PFSK-1 (cell line): ENCODE measurements around the gene CTNNBL1.

Experiments
- FOXP2 ChIP-seq: optimal IDR thresholded peaks from 2 replicates; pipeline ENCODE3; 2011; ENCODE audit warnings: borderline replicate concordance, control low read depth, inconsistent platforms; ENCODE audit not compliant: insufficient read depth; ENCODE audit errors: extremely low read length, extremely low read depth
- POLR2AphosphoS5 ChIP-seq: IDR thresholded peaks from 2 replicates; pipeline ENCODE4 v1.6.1; 2012; ENCODE audit warnings: low read depth, mild to moderate bottlenecking, control low read depth, low read length, moderate library complexity
- REST ChIP-seq, 2 experiments: IDR thresholded peaks; 2 replicates each; pipeline versions ENCODE4 v1.6.1 to v1.8.0; 2011 to 2012; ENCODE audit warnings: low read depth in 2 of 2, low read length in 2 of 2, control low read depth in 1 of 2, inconsistent platforms in 1 of 2, mild to moderate bottlenecking in 1 of 2, moderate library complexity in 1 of 2; ENCODE audit not compliant: insufficient read depth in 1 of 2
- SIN3A ChIP-seq: IDR thresholded peaks from 2 replicates; pipeline ENCODE4 v1.6.1; 2012; ENCODE audit warnings: mild to moderate bottlenecking, low read length, moderate library complexity, borderline replicate concordance; ENCODE audit not compliant: insufficient read depth
- TAF1 ChIP-seq: IDR thresholded peaks from 2 replicates; pipeline ENCODE4 v1.6.1; 2012; ENCODE audit warnings: low read length, control low read depth, borderline replicate concordance; ENCODE audit not compliant: insufficient read depth

The CTNNBL1 gene

DNA sequence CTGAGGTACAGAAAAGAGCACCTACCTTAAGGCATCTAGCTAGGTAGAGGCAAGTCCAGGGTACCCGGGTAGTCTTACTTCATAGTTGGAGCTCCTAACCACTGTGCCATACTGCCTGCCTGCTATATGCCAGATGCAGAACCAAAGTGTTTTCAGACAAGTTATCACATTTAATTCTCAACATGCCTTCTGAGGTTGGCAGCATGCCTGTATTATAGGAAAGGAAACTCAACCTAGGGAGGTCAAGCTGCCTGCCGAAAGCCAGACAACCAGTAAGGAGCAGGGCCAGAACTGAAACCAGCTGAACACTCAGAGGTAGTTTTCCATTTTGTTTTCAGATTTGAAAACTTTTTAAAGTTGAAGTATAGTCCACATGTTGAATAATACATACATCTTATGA is 5.4 kb downstream of the CTNNBL1 start:
- TF ChIP-seq REST (IDR thresholded peaks at IDR 0.05; ENCODE audit: insufficient read depth in 1 of 2, low read depth in 2 of 2, low read length in 2 of 2) (no peak), POLR2AphosphoS5 (no peak), FOXP2 (no peak), TAF1 (no peak), SIN3A (no peak)

GRCh38 chr20:37700301-37700700 is 6.5 kb downstream of the CTNNBL1 start:
- TF ChIP-seq TAF1 (no peak), SIN3A (no peak), FOXP2 (no peak), POLR2AphosphoS5 (no peak), REST (IDR thresholded peaks at IDR 0.05; ENCODE audit: insufficient read depth in 1 of 2, low read depth in 2 of 2, low read length in 2 of 2) (no peak)

DNA sequence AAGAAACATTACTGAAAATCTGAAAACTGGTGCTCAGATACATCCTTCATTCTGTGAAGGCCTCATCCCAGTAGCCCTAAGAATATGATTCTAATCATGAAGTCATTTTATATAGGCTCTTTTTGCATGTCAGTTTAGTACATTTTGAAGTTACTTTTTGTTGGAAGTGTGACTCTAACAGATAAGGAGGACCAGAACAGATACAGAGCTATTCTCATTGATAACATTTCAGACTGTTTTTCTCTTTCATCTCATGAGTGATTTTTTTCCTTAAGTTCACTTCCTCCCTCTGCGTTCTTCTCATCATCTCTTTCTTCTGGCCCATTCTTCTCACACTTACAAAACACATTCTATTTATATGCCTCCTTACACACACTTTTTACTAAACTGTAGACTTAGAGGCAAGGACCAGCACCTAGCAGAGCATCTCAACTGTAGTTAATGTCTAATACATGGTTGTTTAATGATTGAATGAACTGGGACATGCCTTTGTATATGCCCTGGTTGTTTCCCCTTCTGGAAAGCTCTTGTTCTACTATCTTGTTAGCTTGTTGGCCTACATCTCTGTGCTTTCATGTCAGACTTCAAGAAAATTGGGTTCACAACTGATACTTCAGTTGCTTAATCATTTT is 8.7 kb downstream of the CTNNBL1 start:
- TF ChIP-seq POLR2AphosphoS5 (no peak), FOXP2 (no peak), TAF1 (no peak), SIN3A (no peak), REST (IDR thresholded peaks at IDR 0.05; ENCODE audit: insufficient read depth in 1 of 2, low read depth in 2 of 2, low read length in 2 of 2) (no peak)

- TF ChIP-seq REST (IDR thresholded peaks at IDR 0.05; ENCODE audit: insufficient read depth in 1 of 2, low read depth in 2 of 2, low read length in 2 of 2) (no peak), SIN3A (no peak), POLR2AphosphoS5 (no peak), TAF1 (no peak), FOXP2 (no peak)
These were observed 9.4 kb downstream of the CTNNBL1 start for GRCh38 chr20:37703035-37703845.
